H1 (cell line): ENCODE results near the gene TGFB1. TPM values are rescaled to one million over a fixed set of nuclear protein-coding genes. Genes with fewer than 3 reads are reported as not detected.

Source experiments
- CTCF ChIA-PET: fragments of 300-600 bp; sonication (Branson Sonifier 250); formaldehyde crosslinking; loops from one replicate; lab custom pipeline; 2021; ENCODE audit not compliant: partially characterized antibody; lab: Charles Lee
- POLR2A ChIA-PET: fragments of 300-600 bp; sonication (Branson Sonifier 250); formaldehyde crosslinking; loops from one replicate; lab custom pipeline; 2021; ENCODE audit warnings: inconsistent platforms; ENCODE audit not compliant: partially characterized antibody; lab: Charles Lee
- DNase-seq, 2 experiments: peaks; one replicate each; pipeline versions ENCODE4 v3.0.0 to v3.0.0-alpha.2; 2010 to 2022; ENCODE audit warnings: low spot score in 2 of 2, low read depth in 1 of 2, mixed read lengths in 1 of 2
- FAIRE-seq: peaks from 2 replicates; lab custom pipeline; 2011; peaks lifted over from hg19 to GRCh38; lab: Jason Lieb, UNC
- H2AFZ ChIP-seq: 2 replicates; pipeline ENCODE4 v1.8.1; 2012; ENCODE audit warnings: low read length, inconsistent platforms
- H2AK5ac ChIP-seq: 2 replicates; pipeline ENCODE4 v1.6.1; 2013; ENCODE audit warnings: low read depth, low read length
- H2BK120ac ChIP-seq: replicated peaks from 2 replicates; pipeline ENCODE3; 2013; ENCODE audit warnings: low read depth, low read length, inconsistent platforms
- H2BK12ac ChIP-seq: 2 replicates; pipeline ENCODE4 v1.6.1; 2013; ENCODE audit warnings: low read depth, low read length
- H2BK15ac ChIP-seq: 2 replicates; pipeline ENCODE4 v1.6.1; 2013; ENCODE audit warnings: low read length
- H2BK20ac ChIP-seq: 2 replicates; pipeline ENCODE4 v1.6.1; 2013; ENCODE audit warnings: low read length
- H2BK5ac ChIP-seq: 2 replicates; pipeline ENCODE4 v1.6.1; 2013; ENCODE audit warnings: low read depth, low read length
- H3K14ac ChIP-seq: 2 replicates; pipeline ENCODE4 v1.6.1; 2013; ENCODE audit warnings: inconsistent platforms; ENCODE audit not compliant: insufficient read length
- H3K18ac ChIP-seq: 2 replicates; pipeline ENCODE4 v1.6.1; 2013; ENCODE audit warnings: low read length; ENCODE audit errors: extremely low read depth
- H3K23ac ChIP-seq: 2 replicates; pipeline ENCODE4 v1.6.1; 2013; ENCODE audit warnings: inconsistent platforms; ENCODE audit not compliant: insufficient read length
- H3K23me2 ChIP-seq: 2 replicates; pipeline ENCODE4 v1.6.1; 2013; ENCODE audit warnings: low read depth, low read length
- H3K27ac ChIP-seq: 2 replicates; pipeline ENCODE4 v1.6.1; 2011; ENCODE audit warnings: low read depth, low read length, inconsistent platforms
- H3K27me3 ChIP-seq, 4 experiments: replicated peaks in 1 of 4; 1 replicate in 1 of 4; 2 replicates in 3 of 4; pipeline versions ENCODE4 v1.6.1 to v1.8.1; 2011 to 2013; ENCODE audit warnings: low read length in 3 of 4, mild to moderate bottlenecking in 3 of 4, inconsistent platforms in 2 of 4, mixed read lengths in 2 of 4, moderate library complexity in 1 of 4; ENCODE audit not compliant: control insufficient read depth in 3 of 4, insufficient read depth in 3 of 4; ENCODE audit errors: extremely low read depth in 1 of 4
- H3K36me3 ChIP-seq, 4 experiments: 2 replicates each; pipeline versions ENCODE4 v1.6.1 to v1.8.1; 2011 to 2013; ENCODE audit warnings: mild to moderate bottlenecking in 4 of 4, low read length in 3 of 4, moderate library complexity in 2 of 4, control low read depth in 1 of 4, inconsistent platforms in 1 of 4; ENCODE audit not compliant: insufficient read depth in 4 of 4, control insufficient read depth in 2 of 4
- H3K4ac ChIP-seq: replicated peaks from 2 replicates; pipeline ENCODE3; 2013; ENCODE audit warnings: low read length, low read depth, mixed read lengths, inconsistent platforms; ENCODE audit not compliant: insufficient read length
- H3K4me1 ChIP-seq, 4 experiments: replicated peaks in 1 of 4; 1 replicate in 1 of 4; 2 replicates in 3 of 4; pipeline versions ENCODE4 v1.6.1 to v1.8.1; 2011 to 2013; ENCODE audit warnings: low read length in 3 of 4, inconsistent platforms in 2 of 4, mixed read lengths in 1 of 4; ENCODE audit not compliant: insufficient read depth in 4 of 4, control insufficient read depth in 3 of 4
- H3K4me2 ChIP-seq, 2 experiments: 2 replicates each; pipeline versions ENCODE4 v1.6.1 to v1.8.1; 2011 to 2013; ENCODE audit warnings: low read depth in 2 of 2, low read length in 2 of 2, control low read depth in 1 of 2, inconsistent platforms in 1 of 2, mild to moderate bottlenecking in 1 of 2; ENCODE audit not compliant: insufficient read depth in 1 of 2
- H3K4me3 ChIP-seq, 4 experiments: fragments of 200-600, 300-600 bp in 1 of 4; sonication (generic), shearing (Covaris generic), sonication (Bioruptor Twin) in 1 of 4; 2 replicates each; pipeline versions ENCODE4 v1.5.1 to v1.8.1; 2011 to 2016; ENCODE audit warnings: low read length in 4 of 4, low read depth in 3 of 4, control low read depth in 2 of 4, inconsistent platforms in 2 of 4, mild to moderate bottlenecking in 2 of 4, mixed read lengths in 1 of 4, moderate library complexity in 1 of 4; ENCODE audit not compliant: insufficient read depth in 2 of 4; ENCODE audit errors: extremely low read depth in 1 of 4
- H3K56ac ChIP-seq: replicated peaks from 2 replicates; pipeline ENCODE3; 2013; ENCODE audit warnings: low read depth, mild to moderate bottlenecking, mixed read lengths, low read length, inconsistent platforms; ENCODE audit not compliant: insufficient read length
- H3K79me1 ChIP-seq: 2 replicates; pipeline ENCODE4 v1.6.1; 2013; ENCODE audit warnings: low read depth, low read length, control low read depth
- H3K79me2 ChIP-seq, 2 experiments: 2 replicates each; pipeline versions ENCODE4 v1.6.1 to v1.8.1; 2012 to 2013; ENCODE audit warnings: low read length in 2 of 2, mild to moderate bottlenecking in 2 of 2, inconsistent platforms in 1 of 2; ENCODE audit not compliant: insufficient read depth in 2 of 2, control insufficient read depth in 1 of 2
- H3K9ac ChIP-seq, 4 experiments: replicated peaks in 1 of 4; 1 replicate in 1 of 4; 2 replicates in 3 of 4; pipeline versions ENCODE4 v1.6.1 to v1.8.1; 2011 to 2013; ENCODE audit warnings: low read depth in 3 of 4, low read length in 3 of 4, control low read depth in 2 of 4, mild to moderate bottlenecking in 2 of 4, moderate library complexity in 2 of 4, inconsistent platforms in 1 of 4; ENCODE audit errors: extremely low read depth in 1 of 4
- H3K9me3 ChIP-seq, 2 experiments: 2 replicates each; pipeline versions ENCODE4 v1.6.1 to v1.8.1; 2012 to 2013; ENCODE audit warnings: mild to moderate bottlenecking in 2 of 2, moderate library complexity in 2 of 2, control low read depth in 1 of 2, inconsistent platforms in 1 of 2, low read depth in 1 of 2, low read length in 1 of 2, mixed read lengths in 1 of 2; ENCODE audit not compliant: insufficient read depth in 2 of 2
- H4K20me1 ChIP-seq, 2 experiments: replicated peaks in 1 of 2; 2 replicates each; pipeline versions ENCODE3 to v1.8.1; 2011 to 2013; ENCODE audit warnings: inconsistent platforms in 2 of 2, low read length in 2 of 2, mild to moderate bottlenecking in 1 of 2; ENCODE audit not compliant: insufficient read depth in 2 of 2, control insufficient read depth in 1 of 2
- H4K5ac ChIP-seq: 2 replicates; pipeline ENCODE4 v1.6.1; 2013; ENCODE audit warnings: low read length, low read depth, mixed read lengths, inconsistent platforms; ENCODE audit not compliant: insufficient read length
- H4K8ac ChIP-seq: 2 replicates; pipeline ENCODE4 v1.8.0; 2013; ENCODE audit warnings: mild to moderate bottlenecking, moderate library complexity, low read length, inconsistent platforms; ENCODE audit not compliant: insufficient read depth; ENCODE audit errors: extremely low read depth
- H4K91ac ChIP-seq: replicated peaks from 2 replicates; pipeline ENCODE3; 2013; ENCODE audit warnings: low read length, mixed read lengths, inconsistent platforms; ENCODE audit not compliant: insufficient read length
- BRCA1 ChIP-seq: IDR thresholded peaks from 2 replicates; pipeline ENCODE4 v1.6.1; 2012; ENCODE audit warnings: low read depth, low read length, improper control_type of control experiment
- EZH2 ChIP-seq: fragments of 200-600 bp; sonication (generic); IDR thresholded peaks from 2 replicates; pipeline ENCODE4 v1.7.1; 2012; ENCODE audit warnings: low read depth, mild to moderate bottlenecking, moderate library complexity, low read length, inconsistent platforms; ENCODE audit not compliant: severe bottlenecking
- GABPA ChIP-seq: IDR thresholded peaks from 2 replicates; pipeline ENCODE4 v1.6.1; 2011; ENCODE audit warnings: mild to moderate bottlenecking, low read length, moderate library complexity, borderline replicate concordance; ENCODE audit not compliant: insufficient read depth
- HDAC2 ChIP-seq, 2 experiments: fragments of 300-600 bp in 1 of 2; sonication (generic) in 1 of 2; IDR thresholded peaks; 2 replicates each; pipeline ENCODE4 v1.6.1; 2011 to 2012; ENCODE audit warnings: low read depth in 2 of 2, low read length in 2 of 2, mild to moderate bottlenecking in 2 of 2, moderate library complexity in 2 of 2, borderline replicate concordance in 1 of 2, inconsistent platforms in 1 of 2
- JUN ChIP-seq: IDR thresholded peaks from 2 replicates; pipeline ENCODE4 v1.6.1; 2011; ENCODE audit warnings: low read depth, mild to moderate bottlenecking, improper control_type of control experiment, low read length
- KDM4A ChIP-seq: IDR thresholded peaks from one replicate; pipeline ENCODE4 v1.7.1; 2012; ENCODE audit warnings: low read depth, mild to moderate bottlenecking, moderate library complexity, low read length, inconsistent platforms; ENCODE audit not compliant: severe bottlenecking
- NRF1 ChIP-seq: IDR thresholded peaks from 2 replicates; pipeline ENCODE4 v1.6.1; 2011; ENCODE audit warnings: mild to moderate bottlenecking, low read depth, low read length, improper control_type of control experiment
- POLR2A ChIP-seq, 2 experiments: IDR thresholded peaks; 1 replicate in 1 of 2; 2 replicates in 1 of 2; pipeline ENCODE4 v1.6.1; 2011; ENCODE audit warnings: low read depth in 2 of 2, low read length in 2 of 2, mild to moderate bottlenecking in 2 of 2; ENCODE audit errors: control extremely low read depth in 1 of 2
- POLR2AphosphoS5 ChIP-seq: IDR thresholded peaks from 2 replicates; pipeline ENCODE4 v1.6.1; 2011; ENCODE audit warnings: low read depth, low read length
- RBBP5 ChIP-seq: IDR thresholded peaks from 2 replicates; pipeline ENCODE4 v1.7.1; 2012; ENCODE audit warnings: low read depth, mild to moderate bottlenecking, inconsistent platforms, low read length, moderate library complexity, borderline replicate concordance
- SIN3A ChIP-seq, 2 experiments: IDR thresholded peaks in 1 of 2; conservative IDR thresholded peaks in 1 of 2; 2 replicates each; pipeline ENCODE4 v1.6.1; 2011 to 2012; ENCODE audit warnings: low read length in 2 of 2, improper control_type of control experiment in 1 of 2, low read depth in 1 of 2, mild to moderate bottlenecking in 1 of 2
- SIRT6 ChIP-seq: IDR thresholded peaks from one replicate; pipeline ENCODE4 v1.7.1; 2012; ENCODE audit warnings: low read length, inconsistent platforms
- SP1 ChIP-seq: IDR thresholded peaks from 2 replicates; pipeline ENCODE4 v1.6.1; 2011; ENCODE audit warnings: low read depth, low read length
- TAF1 ChIP-seq: IDR thresholded peaks from 2 replicates; pipeline ENCODE4 v1.6.1; 2011; ENCODE audit warnings: mild to moderate bottlenecking, low read depth, low read length
- WGBS, 2 experiments: shearing (Covaris generic) in 1 of 2; methylation state at CpG; one replicate each; pipeline versions ENCODE4 v1.1.6 to v1.1.7; 2013 to 2015; ENCODE audit warnings: low lambda C conversion rate in 2 of 2, mixed read lengths in 2 of 2, inconsistent platforms in 1 of 2, low coverage in 1 of 2, missing lambda C conversion rate in 1 of 2; ENCODE audit not compliant: insufficient replicate concordance in 2 of 2, insufficient coverage in 1 of 2, insufficient read length in 1 of 2; ENCODE audit errors: extremely low coverage in 1 of 2, missing lambda C conversion rate in 1 of 2; 5-methylcytosine and 5-hydroxymethylcytosine counted together
- polyA plus RNA-seq, 7 experiments: library from polyadenylated mRNA; depleted of rRNA in 3 of 7; stranded (reverse) in 5 of 7; unstranded in 2 of 7; fragments of >200 nt in 5 of 7; fragments of 200-250 nt in 2 of 7; gene quantifications; 1 replicate in 5 of 7; 2 replicates in 1 of 7; 4 replicates in 1 of 7; pipeline versions ENCODE4 v1.2.1 to v1.2.3, GENCODE V29; 2011 to 2013; ENCODE audit warnings: missing spikeins in 2 of 7, mixed read lengths in 2 of 7
- total RNA-seq: library from RNA; stranded (reverse); fragmentation: NEBNext Ultra II Directional; extraction: Animal tissue kit (Norgen Biotek cat#: 25700); gene quantifications from 2 replicates; pipeline ENCODE4 v1.2.1, GENCODE V29; 2021

Gene TGFB1
- total and polyA plus RNA-seq, 2 of the 8 experiments (the other 6 are each of a cell fraction or from before 2014, with no cell fraction given) = 1.7 to 10.6 TPM

- H3K18ac ChIP-seq = no peak overlapping the region
- no peak overlapping the region for H2BK12ac ChIP-seq
- H3K79me2 ChIP-seq = no peaks in the 10 kb centered on the region
- no peaks in the 10 kb centered on the region; the same call in 1 of the 2 replicates for H3K79me1 ChIP-seq
- H3K4me3 ChIP-seq = no peak overlapping the region
- H3K23ac ChIP-seq = no peak overlapping the region
- H2AK5ac ChIP-seq = no peak overlapping the region
- H3K36me3 ChIP-seq = no peaks in the 10 kb centered on the region
- no peak overlapping the region for H3K14ac ChIP-seq
- CTCF ChIA-PET = interaction anchor here (0.7 to 3.0 kb wide), 6 partner anchors 15 to 565 kb away, joined by 3 to 11 read pairs (median 3); no protein-coding TSS in a partner anchor
- H3K27me3 ChIP-seq = no peaks in the 10 kb centered on the region; a peak in 1 of 7 replicates
- peaks cover 0 to 2% (median under 1%) of the 10 kb centered on the region in 4 experiments; a peak in 1 of 7 replicates for H3K4me1 ChIP-seq
- DNase-seq = no peak
- H2BK5ac ChIP-seq = no peak overlapping the region
- H3K4me2 ChIP-seq = no peak overlapping the region
- no peak overlapping the region for H2BK120ac ChIP-seq
- no peak overlapping the region for H3K27ac ChIP-seq
- H4K5ac ChIP-seq = no peak overlapping the region
- no peak overlapping the region for H2BK20ac ChIP-seq
- H3K9ac ChIP-seq = no peak overlapping the region
- no peaks in the 10 kb centered on the region for H3K9me3 ChIP-seq
- no peak for FAIRE-seq
- no peak overlapping the region for H2BK15ac ChIP-seq
- H2AFZ ChIP-seq = no peak overlapping the region
- 89% methylated on average over 8 of the region's 8 CpGs; no CpG with 5 or more reads in 1 of the 2 experiments for WGBS, 2 experiments
- no peak overlapping the region for H3K56ac ChIP-seq
- H3K4ac ChIP-seq = no peak overlapping the region
- H3K23me2 ChIP-seq = peaks cover 4% of the 10 kb centered on the region; the same call in 1 of the 2 replicates
- no peak overlapping the region for H4K8ac ChIP-seq
- no peaks in the 10 kb centered on the region for H4K20me1 ChIP-seq
- POLR2A ChIA-PET = no interaction called here
- H4K91ac ChIP-seq = no peak overlapping the region
- TF ChIP-seq SP1 (no peak), POLR2AphosphoS5 (no peak), SIN3A (conservative IDR thresholded peaks at IDR 0.05 in 1 of 2, IDR thresholded peaks at IDR 0.05 in 1 of 2; ENCODE audit: low read depth in 1 of 2, low read length in 2 of 2) (no peak), SIRT6 (no peak), BRCA1 (no peak), NRF1 (no peak), HDAC2 (IDR thresholded peaks at IDR 0.05; ENCODE audit: borderline replicate concordance in 1 of 2, low read depth in 2 of 2, low read length in 2 of 2) (no peak), JUN (no peak), POLR2A (IDR thresholded peaks at IDR 0.05; ENCODE audit: control extremely low read depth in 1 of 2, low read depth in 2 of 2, low read length in 2 of 2) (no peak), EZH2 (no peak), KDM4A (no peak), GABPA (no peak), TAF1 (no peak), RBBP5 (no peak)
These were observed 17.8 kb upstream of the TGFB1 start for GRCh38 chr19:41371541-41371940.
